GM23338 (cell line): ENCODE data around the gene GRM8. TPM values are rescaled to one million over a fixed set of nuclear protein-coding genes. Genes with fewer than 3 reads are reported as not detected.

Source experiments
- ATAC-seq: fragments of 200-7000 bp; cut with Tn5 transposase; 3 replicates; pipeline ENCODE4 v1.9.1; 2020
- DNase-seq: peaks from one replicate; pipeline ENCODE4 v3.0.0-alpha.2; 2015; ENCODE audit warnings: low spot score
- H2AFZ ChIP-seq: fragments of 200-600 bp; sonication (generic); 2 replicates; pipeline ENCODE4 v1.8.0; 2016; ENCODE audit warnings: antibody characterized with exemption, mild to moderate bottlenecking, moderate library complexity
- H3F3A ChIP-seq: fragments of 200-600 bp; sonication (generic); replicated peaks from 2 replicates; pipeline ENCODE4 v1.8.0; 2017; ENCODE audit warnings: antibody characterized with exemption, mixed run types, low read depth
- H3K27ac ChIP-seq: fragments of 200-600 bp; sonication (generic); 2 replicates; pipeline ENCODE4 v1.6.1; 2016; ENCODE audit warnings: low read depth
- H3K27me3 ChIP-seq: fragments of 200-600 bp; sonication (generic); 2 replicates; pipeline ENCODE4 v1.8.0; 2016; ENCODE audit warnings: mild to moderate bottlenecking, mixed run types, moderate library complexity; ENCODE audit not compliant: insufficient read depth
- H3K36me3 ChIP-seq: fragments of 200-600 bp; sonication (generic); 2 replicates; pipeline ENCODE4 v1.8.0; 2016; ENCODE audit warnings: mild to moderate bottlenecking; ENCODE audit not compliant: insufficient read depth
- H3K4me1 ChIP-seq: fragments of 200-600 bp; sonication (generic); 2 replicates; pipeline ENCODE4 v1.8.0; 2016; ENCODE audit warnings: mild to moderate bottlenecking, moderate library complexity; ENCODE audit not compliant: insufficient read depth
- H3K4me2 ChIP-seq: fragments of 200-600 bp; sonication (generic); 2 replicates; pipeline ENCODE4 v1.7.1; 2017; ENCODE audit warnings: mixed run types
- H3K4me3 ChIP-seq: fragments of 200-600 bp; sonication (generic); 2 replicates; pipeline ENCODE4 v1.6.1; 2016; ENCODE audit warnings: mixed run types
- H3K79me2 ChIP-seq: fragments of 200-600 bp; sonication (generic); replicated peaks from 2 replicates; pipeline ENCODE4 v1.8.0; 2017; ENCODE audit warnings: mild to moderate bottlenecking; ENCODE audit not compliant: insufficient read depth
- H3K9me2 ChIP-seq: fragments of 200-600 bp; sonication (generic); 2 replicates; pipeline ENCODE4 v1.8.0; 2017; ENCODE audit not compliant: insufficient read depth
- H4K20me1 ChIP-seq: fragments of 200-600 bp; sonication (generic); replicated peaks from 2 replicates; pipeline ENCODE4 v1.8.0; 2017; ENCODE audit warnings: mild to moderate bottlenecking; ENCODE audit not compliant: insufficient read depth
- H3K27ac Mint-ChIP-seq: 2 replicates; pipeline ENCODE4 v1.8.0; 2020; ENCODE audit warnings: inconsistent platforms, mild to moderate bottlenecking, moderate library complexity, mixed read lengths
- H3K27me3 Mint-ChIP-seq: 3 replicates; pipeline ENCODE4 v1.8.0; 2022; ENCODE audit warnings: low read depth, mild to moderate bottlenecking, moderate library complexity, mixed read lengths, inconsistent platforms; ENCODE audit not compliant: insufficient read depth, poor library complexity
- H3K36me3 Mint-ChIP-seq: 3 replicates; pipeline ENCODE4 v1.8.0; 2021; ENCODE audit warnings: low read depth, mild to moderate bottlenecking, inconsistent platforms, moderate library complexity, mixed read lengths
- H3K4me1 Mint-ChIP-seq: 3 replicates; pipeline ENCODE4 v1.8.0; 2020; ENCODE audit warnings: mild to moderate bottlenecking, inconsistent platforms, mixed read lengths
- H3K4me3 Mint-ChIP-seq: 3 replicates; pipeline ENCODE4 v1.8.0; 2021; ENCODE audit warnings: moderate library complexity, mild to moderate bottlenecking, inconsistent platforms, mixed read lengths
- H3K9me3 Mint-ChIP-seq: 3 replicates; pipeline ENCODE4 v1.8.0; 2020; ENCODE audit warnings: moderate library complexity, mild to moderate bottlenecking, inconsistent platforms, mixed read lengths
- CTCF ChIP-seq, 2 experiments: fragments of 200-600 bp in 1 of 2; sonication (generic) in 1 of 2; conservative IDR thresholded peaks; 2 replicates each; pipeline versions ENCODE4 v1.5.1 to v1.6.1; 2016 to 2017; ENCODE audit warnings: antibody characterized with exemption in 2 of 2, low read depth in 2 of 2, mild to moderate bottlenecking in 2 of 2, moderate library complexity in 1 of 2
- EZH2phosphoT487 ChIP-seq: fragments of 200-600 bp; sonication (generic); IDR thresholded peaks from one replicate; pipeline ENCODE4 v1.8.1; 2018; ENCODE audit warnings: antibody characterized with exemption; ENCODE audit not compliant: unreplicated experiment
- NANOG ChIP-seq: IDR thresholded peaks from 2 replicates; pipeline ENCODE4 v1.6.1; 2016; ENCODE audit warnings: antibody characterized with exemption, borderline replicate concordance
- POLR2AphosphoS5 ChIP-seq: IDR thresholded peaks from 2 replicates; pipeline ENCODE4 v1.6.1; 2016; ENCODE audit warnings: antibody characterized with exemption, low read depth
- STAT1 ChIP-seq: IDR thresholded peaks from one replicate; pipeline ENCODE4 v1.6.1; 2016; ENCODE audit warnings: antibody characterized with exemption; ENCODE audit not compliant: unreplicated experiment
- ZNF114 ChIP-seq: fragments of 250-450 bp; sonication (Bioruptor Pico); IDR thresholded peaks from 2 replicates; pipeline ENCODE4 v1.5.0; 2020; ENCODE audit warnings: mild to moderate bottlenecking, moderate library complexity
- ZNF462 ChIP-seq: fragments of 250-450 bp; sonication (Bioruptor Pico); IDR thresholded peaks from 2 replicates; pipeline ENCODE4 v1.5.0; 2020; ENCODE audit warnings: mild to moderate bottlenecking, moderate library complexity
- polyA plus RNA-seq: library from polyadenylated mRNA; unstranded; fragments of >200 nt; fragmentation: Nextera tagmentation; extraction: Ambion mirVana; gene quantifications from 2 replicates; pipeline ENCODE4 v1.2.1, GENCODE V29; 2016
- total RNA-seq: library from RNA; depleted of rRNA; stranded (reverse); fragments of >200 nt; shearing (Covaris generic); gene quantifications from 2 replicates; pipeline ENCODE4 v1.2.3, GENCODE V29; 2014

Gene GRM8
- total and polyA plus RNA-seq, 2 experiments from 2014 or later: 1.9 to 6.6 TPM

- no peaks in the 10 kb centered on the region for H3K36me3 ChIP-seq
- no peaks in the 10 kb centered on the region for H3K9me3 Mint-ChIP-seq
- no peaks in the 10 kb centered on the region for H3K79me2 ChIP-seq
- H4K20me1 ChIP-seq: no peaks in the 10 kb centered on the region
- no peak overlapping the region for H3K27ac Mint-ChIP-seq
- H3K4me1 ChIP-seq: peaks cover 10% of the 10 kb centered on the region
- DNase-seq (no peak), ATAC-seq (no peak)
- H3K9me2 ChIP-seq: no peaks in the 10 kb centered on the region; the same call in 1 of the 2 replicates
- TF ChIP-seq POLR2AphosphoS5: no peak
- TF ChIP-seq STAT1: no peak
- TF ChIP-seq ZNF462: no peak
- no peak for TF ChIP-seq ZNF114 (CRISPR knock-in tag)
- TF ChIP-seq NANOG: no peak
- no peak for TF ChIP-seq CTCF (conservative IDR thresholded peaks at IDR 0.05; ENCODE audit: low read depth in 2 of 2)
- no peak for TF ChIP-seq EZH2phosphoT487
- no peaks in the 10 kb centered on the region for H3K27me3 Mint-ChIP-seq
- H3K36me3 Mint-ChIP-seq: no peaks in the 10 kb centered on the region
- H3K4me2 ChIP-seq: no peak overlapping the region
- H2AFZ ChIP-seq: no peak overlapping the region
- no peaks in the 10 kb centered on the region for H3K27me3 ChIP-seq
- no peaks in the 10 kb centered on the region for H3F3A ChIP-seq
- no peaks in the 10 kb centered on the region for H3K4me1 Mint-ChIP-seq
- no peak overlapping the region for H3K4me3 Mint-ChIP-seq
- no peak overlapping the region for H3K4me3 ChIP-seq
- no peak overlapping the region for H3K27ac ChIP-seq
Measured at GRCh38 chr7:126972571-126972970, 280.2 kb downstream of the GRM8 start.
